Transverse colon (tissue), 3 donors: ENCODE results near the gene UXT.

Experiments used
- EP300 ChIP-seq: sonication (generic); formaldehyde crosslinking; IDR thresholded peaks from one replicate; pipeline ENCODE4 v1.6.1; 2017; ENCODE audit warnings: antibody characterized with exemption, low read depth
- POLR2A ChIP-seq: fragments of 450-650 bp; IDR thresholded peaks from one replicate; pipeline ENCODE4 v1.6.1; 2016; ENCODE audit warnings: antibody characterized with exemption, mild to moderate bottlenecking, moderate library complexity
- TF ChIP-seq, protein P1 (sequence below), 5 experiments: fragments of 200-600 bp in 3 of 5; fragments of 450-650 bp in 2 of 5; sonication (generic) in 3 of 5; IDR thresholded peaks; 1 replicate in 2 of 5; 2 replicates in 3 of 5; pipeline ENCODE4 v1.5.1; 2016 to 2017; ENCODE audit warnings: antibody characterized with exemption in 5 of 5, inconsistent platforms in 3 of 5, mild to moderate bottlenecking in 2 of 5, moderate library complexity in 1 of 5

DNA sequence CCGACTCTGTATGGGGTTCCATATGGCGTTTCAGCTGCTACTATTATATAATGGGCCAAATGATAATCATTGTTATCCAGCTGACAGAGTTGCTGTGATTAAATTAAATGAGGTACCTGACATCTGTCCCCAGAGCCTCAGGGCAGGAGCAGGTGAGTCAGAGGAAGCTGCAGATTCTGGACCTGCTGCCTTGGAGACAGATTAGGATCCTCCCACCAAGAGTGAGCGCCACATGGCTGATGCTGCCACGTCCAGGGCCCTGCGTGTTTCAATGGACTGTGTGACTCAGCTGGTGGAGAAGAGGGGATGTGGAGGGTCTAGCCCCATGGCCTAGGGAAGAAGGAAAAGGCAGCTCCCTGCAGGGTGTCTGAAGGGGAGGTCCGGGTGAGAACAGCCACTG, 28.3 kb upstream of the UXT start:
- TF ChIP-seq, protein P1, sequence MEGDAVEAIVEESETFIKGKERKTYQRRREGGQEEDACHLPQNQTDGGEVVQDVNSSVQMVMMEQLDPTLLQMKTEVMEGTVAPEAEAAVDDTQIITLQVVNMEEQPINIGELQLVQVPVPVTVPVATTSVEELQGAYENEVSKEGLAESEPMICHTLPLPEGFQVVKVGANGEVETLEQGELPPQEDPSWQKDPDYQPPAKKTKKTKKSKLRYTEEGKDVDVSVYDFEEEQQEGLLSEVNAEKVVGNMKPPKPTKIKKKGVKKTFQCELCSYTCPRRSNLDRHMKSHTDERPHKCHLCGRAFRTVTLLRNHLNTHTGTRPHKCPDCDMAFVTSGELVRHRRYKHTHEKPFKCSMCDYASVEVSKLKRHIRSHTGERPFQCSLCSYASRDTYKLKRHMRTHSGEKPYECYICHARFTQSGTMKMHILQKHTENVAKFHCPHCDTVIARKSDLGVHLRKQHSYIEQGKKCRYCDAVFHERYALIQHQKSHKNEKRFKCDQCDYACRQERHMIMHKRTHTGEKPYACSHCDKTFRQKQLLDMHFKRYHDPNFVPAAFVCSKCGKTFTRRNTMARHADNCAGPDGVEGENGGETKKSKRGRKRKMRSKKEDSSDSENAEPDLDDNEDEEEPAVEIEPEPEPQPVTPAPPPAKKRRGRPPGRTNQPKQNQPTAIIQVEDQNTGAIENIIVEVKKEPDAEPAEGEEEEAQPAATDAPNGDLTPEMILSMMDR (IDR thresholded peaks at IDR 0.05): no peak
- TF ChIP-seq POLR2A (no peak), EP300 (no peak)
